ENCODE data around the gene C1orf105. TPM values are rescaled to one million over a fixed set of nuclear protein-coding genes. Genes with fewer than 3 reads are reported as not detected.

C1orf105 gene
- total and polyA plus RNA-seq, 9 donors: not detected

DNA sequence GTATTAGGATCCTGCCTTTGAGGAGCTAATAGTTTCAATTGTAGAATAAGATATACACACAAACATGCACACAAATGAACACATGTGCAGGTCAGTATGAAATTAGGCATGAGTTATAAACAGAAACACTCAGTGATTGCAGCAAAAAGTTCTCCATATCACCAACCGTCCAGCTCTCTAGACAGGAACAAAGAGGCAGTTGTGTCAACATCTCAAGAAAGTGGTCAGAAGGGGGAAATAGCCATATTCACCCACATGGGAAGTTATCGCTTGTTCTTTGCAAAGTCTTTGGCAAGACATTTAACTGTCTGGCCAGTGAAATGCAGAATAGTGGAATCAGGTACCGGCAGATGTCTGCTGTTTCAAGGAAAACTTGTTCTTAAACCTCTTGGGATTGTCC, 52.8 kb downstream of the C1orf105 start:
- TF ChIP-seq, protein P1, sequence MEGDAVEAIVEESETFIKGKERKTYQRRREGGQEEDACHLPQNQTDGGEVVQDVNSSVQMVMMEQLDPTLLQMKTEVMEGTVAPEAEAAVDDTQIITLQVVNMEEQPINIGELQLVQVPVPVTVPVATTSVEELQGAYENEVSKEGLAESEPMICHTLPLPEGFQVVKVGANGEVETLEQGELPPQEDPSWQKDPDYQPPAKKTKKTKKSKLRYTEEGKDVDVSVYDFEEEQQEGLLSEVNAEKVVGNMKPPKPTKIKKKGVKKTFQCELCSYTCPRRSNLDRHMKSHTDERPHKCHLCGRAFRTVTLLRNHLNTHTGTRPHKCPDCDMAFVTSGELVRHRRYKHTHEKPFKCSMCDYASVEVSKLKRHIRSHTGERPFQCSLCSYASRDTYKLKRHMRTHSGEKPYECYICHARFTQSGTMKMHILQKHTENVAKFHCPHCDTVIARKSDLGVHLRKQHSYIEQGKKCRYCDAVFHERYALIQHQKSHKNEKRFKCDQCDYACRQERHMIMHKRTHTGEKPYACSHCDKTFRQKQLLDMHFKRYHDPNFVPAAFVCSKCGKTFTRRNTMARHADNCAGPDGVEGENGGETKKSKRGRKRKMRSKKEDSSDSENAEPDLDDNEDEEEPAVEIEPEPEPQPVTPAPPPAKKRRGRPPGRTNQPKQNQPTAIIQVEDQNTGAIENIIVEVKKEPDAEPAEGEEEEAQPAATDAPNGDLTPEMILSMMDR (IDR thresholded peaks at IDR 0.05): no peak
- no peak for TF ChIP-seq EP300 (IDR thresholded peaks at IDR 0.05)
- no peak for TF ChIP-seq POLR2A (IDR thresholded peaks at IDR 0.05)
- no peak overlapping the region for H3K27ac ChIP-seq
- H3K9me3 ChIP-seq: no peaks in the 10 kb centered on the region
- H3K36me3 ChIP-seq: no peaks in the 10 kb centered on the region
- no peak overlapping the region for H3K4me3 ChIP-seq
- H3K27me3 ChIP-seq: no peaks in the 10 kb centered on the region
- H3K4me1 ChIP-seq (ENCODE audit: insufficient read depth): no peaks in the 10 kb centered on the region
- WGBS, 3 donors: 32 to 47% (median 33%) methylated on average over 3 of the region's 3 CpGs
- no peak for DNase-seq
- intact Hi-C loops (cut with DNase I): no loop called here

DNA sequence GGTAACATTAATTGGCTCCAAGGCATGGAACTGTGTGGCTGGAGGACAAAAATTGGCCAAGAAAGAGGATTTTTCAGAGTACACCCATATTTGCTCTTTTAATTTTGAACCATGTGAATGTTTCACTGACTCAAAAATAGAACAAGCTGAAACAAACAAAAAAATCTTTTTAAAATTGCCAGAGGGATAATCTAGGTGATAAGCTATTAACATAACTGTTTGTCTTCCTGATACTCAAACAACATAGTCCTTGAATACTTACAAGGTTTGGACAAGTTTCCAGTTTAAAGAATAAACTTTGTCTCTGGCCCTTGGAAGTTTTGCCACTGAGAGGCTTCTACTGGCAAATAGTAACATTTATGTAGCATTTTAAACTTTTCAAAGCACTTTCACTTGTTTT, 53.4 kb downstream of the C1orf105 start:
- Histone ChIP-seq H3K9me3 (no peaks in the 10 kb centered on the region), H3K4me3 (no peak overlapping the region), H3K36me3 (no peaks in the 10 kb centered on the region), H3K4me1 (ENCODE audit: insufficient read depth) (no peaks in the 10 kb centered on the region), H3K27ac (no peak overlapping the region), H3K27me3 (no peaks in the 10 kb centered on the region)
- TF ChIP-seq POLR2A (IDR thresholded peaks at IDR 0.05): no peak
- TF ChIP-seq EP300 (IDR thresholded peaks at IDR 0.05): no peak
- TF ChIP-seq, protein P1 (IDR thresholded peaks at IDR 0.05): no peak
- intact Hi-C loops (cut with DNase I): no loop called here
- no peak for DNase-seq

DNA sequence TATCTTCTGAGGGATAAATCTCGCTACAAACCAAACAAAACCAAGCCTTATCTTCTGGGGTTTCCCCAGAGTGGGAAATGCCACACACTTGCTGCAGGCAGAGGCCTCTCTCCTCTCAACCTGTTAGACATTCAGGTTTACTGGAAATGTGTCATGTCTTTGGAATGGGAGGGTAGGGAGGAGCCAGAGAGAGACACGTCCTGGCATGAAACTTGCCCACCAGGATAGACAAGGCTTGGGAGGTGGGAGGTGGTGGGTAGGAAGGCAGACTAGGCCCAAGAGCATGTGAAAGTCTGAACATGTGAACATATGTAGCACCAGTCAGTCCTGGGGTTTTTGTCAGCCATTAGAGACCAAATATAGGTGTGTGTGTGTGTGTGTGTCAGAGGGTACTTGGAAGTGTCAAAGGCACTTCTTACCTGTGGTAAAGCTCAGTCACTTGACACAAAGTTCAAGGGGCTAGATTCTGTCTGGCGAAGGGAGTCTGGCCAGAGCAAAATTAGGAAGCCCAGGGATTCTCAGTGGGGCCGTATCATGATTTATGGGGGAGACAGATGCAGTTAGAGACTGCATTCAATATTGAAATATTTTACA, 55.8 kb downstream of the C1orf105 start:
- DNase-seq: no peak
- no peaks in the 10 kb centered on the region for H3K9me3 ChIP-seq
- H3K27ac ChIP-seq: no peak overlapping the region
- intact Hi-C loops (cut with DNase I): no loop called here
- H3K27me3 ChIP-seq: no peaks in the 10 kb centered on the region
- TF ChIP-seq EP300 (IDR thresholded peaks at IDR 0.05) (no peak), POLR2A (IDR thresholded peaks at IDR 0.05) (no peak)
- TF ChIP-seq, protein P1 (IDR thresholded peaks at IDR 0.05): no peak
- no peaks in the 10 kb centered on the region for H3K36me3 ChIP-seq
- WGBS, 3 donors: 60 to 77% (median 73%) methylated on average over 4 of the region's 4 CpGs
- no peak overlapping the region for H3K4me3 ChIP-seq
- H3K4me1 ChIP-seq (ENCODE audit: insufficient read depth): no peaks in the 10 kb centered on the region

DNA sequence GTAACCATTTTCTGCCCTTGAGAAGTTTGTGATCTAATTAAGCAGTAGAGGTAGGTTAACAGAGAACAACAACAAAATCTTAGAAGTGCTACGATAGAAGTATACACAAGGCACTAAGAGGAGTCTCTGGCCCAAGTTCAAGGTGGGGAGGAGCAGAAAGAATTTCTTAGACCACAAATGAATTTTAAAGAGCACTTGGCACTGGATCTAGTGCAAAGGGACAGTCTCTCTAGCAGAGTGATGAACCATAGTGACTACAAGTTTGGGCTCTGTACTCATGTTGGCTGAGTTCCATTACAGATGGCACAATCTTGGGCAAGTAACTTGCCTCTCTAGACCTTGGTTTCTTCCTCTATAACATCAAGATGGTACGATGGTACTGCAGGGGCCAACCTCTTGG, 56.7 kb downstream of the C1orf105 start:
- WGBS, 3 donors: 54 to 72% (median 64%) methylated on average over 2 of the region's 2 CpGs
- H3K9me3 ChIP-seq: no peaks in the 10 kb centered on the region
- no peaks in the 10 kb centered on the region for H3K4me1 ChIP-seq (ENCODE audit: insufficient read depth)
- no peaks in the 10 kb centered on the region for H3K36me3 ChIP-seq
- no peaks in the 10 kb centered on the region for H3K27me3 ChIP-seq
- H3K27ac ChIP-seq: no peak overlapping the region
- intact Hi-C loops (cut with DNase I): no loop called here
- H3K4me3 ChIP-seq: no peak overlapping the region
- no peak for DNase-seq
- no peak for TF ChIP-seq POLR2A (IDR thresholded peaks at IDR 0.05)
- TF ChIP-seq, protein P1 (IDR thresholded peaks at IDR 0.05): no peak
- no peak for TF ChIP-seq EP300 (IDR thresholded peaks at IDR 0.05)
